OCI-LY7 (cell line): ENCODE data around the gene APOF. TPM values are rescaled to one million over a fixed set of nuclear protein-coding genes. Genes with fewer than 3 reads are reported as not detected.
"Not testable (repeated sequence)": the region's sequence is repeated elsewhere in the genome, so short reads cannot be mapped to it uniquely, and the experiment has no call there.

ENCODE experiments used
- BruUV-seq: library from RNA; stranded (reverse); fragments of 400-500 nt; replicated peaks from 2 replicates; lab custom pipeline; 2021; lab: Mats Ljungman, UMichigan
- CTCF ChIA-PET: fragments of 300-600 bp; sonication (Branson Sonifier 250); formaldehyde crosslinking; loops from one replicate; lab custom pipeline; 2022; ENCODE audit warnings: antibody characterized with exemption; ENCODE audit not compliant: unreplicated experiment; lab: Charles Lee
- POLR2A ChIA-PET: fragments of 300-600 bp; sonication (Branson Sonifier 250); formaldehyde crosslinking; loops from one replicate; lab custom pipeline; 2022; ENCODE audit warnings: antibody characterized with exemption; lab: Charles Lee
- DNase-seq: peaks from one replicate; pipeline ENCODE4 v3.0.0-alpha.2; 2015; ENCODE audit warnings: low spot score
- H2AFZ ChIP-seq: fragments of 200-600 bp; sonication (generic), shearing (Covaris generic); 2 replicates; pipeline ENCODE4 v1.6.1; 2014; ENCODE audit warnings: mild to moderate bottlenecking, antibody characterized with exemption, low read length, moderate library complexity
- H3K27ac ChIP-seq: fragments of 200-600 bp; sonication (generic); 2 replicates; pipeline ENCODE4 v1.5.1; 2014; ENCODE audit warnings: mixed run types, low read depth, mild to moderate bottlenecking, moderate library complexity, low read length, inconsistent platforms; ENCODE audit not compliant: poor library complexity, severe bottlenecking
- H3K36me3 ChIP-seq: fragments of 200-600 bp; sonication (generic); 2 replicates; pipeline ENCODE4 v1.6.1; 2014; ENCODE audit warnings: mild to moderate bottlenecking, antibody characterized with exemption, low read length, moderate library complexity, mixed read lengths; ENCODE audit not compliant: insufficient read depth
- H3K4me1 ChIP-seq: fragments of 200-600 bp; sonication (generic); 2 replicates; pipeline ENCODE4 v1.5.1; 2014; ENCODE audit warnings: mild to moderate bottlenecking, low read length; ENCODE audit not compliant: insufficient read depth, poor library complexity, severe bottlenecking
- H3K4me2 ChIP-seq: fragments of 200-600 bp; sonication (generic); 2 replicates; pipeline ENCODE4 v1.6.1; 2014; ENCODE audit warnings: mild to moderate bottlenecking, low read length
- H3K4me3 ChIP-seq: fragments of 200-600 bp; sonication (generic); 2 replicates; pipeline ENCODE4 v1.5.1; 2014; ENCODE audit warnings: mild to moderate bottlenecking, low read depth, low read length; ENCODE audit not compliant: poor library complexity, severe bottlenecking
- H3K79me2 ChIP-seq: fragments of 200-600 bp; sonication (generic); 2 replicates; pipeline ENCODE4 v1.6.1; 2016; ENCODE audit warnings: low read depth, mild to moderate bottlenecking, low read length, moderate library complexity, mixed read lengths; ENCODE audit not compliant: insufficient read depth
- H3K9me2 ChIP-seq: fragments of 200-600 bp; sonication (generic); 2 replicates; pipeline ENCODE4 v1.6.1; 2016; ENCODE audit warnings: mild to moderate bottlenecking, low read length, mixed read lengths; ENCODE audit not compliant: insufficient read depth
- H3K9me3 ChIP-seq: fragments of 200-600 bp; sonication (generic); 2 replicates; pipeline ENCODE4 v1.6.1; 2014; ENCODE audit warnings: mild to moderate bottlenecking, mixed run types, low read length, mixed read lengths
- H4K20me1 ChIP-seq: fragments of 200-600 bp; sonication (generic); 2 replicates; pipeline ENCODE4 v1.6.1; 2014; ENCODE audit warnings: mild to moderate bottlenecking, antibody characterized with exemption, low read length, moderate library complexity, mixed read lengths; ENCODE audit not compliant: insufficient read depth
- EZH2phosphoT487 ChIP-seq: fragments of 200-600 bp; sonication (generic); IDR thresholded peaks from 2 replicates; pipeline ENCODE4 v1.6.1; 2018; ENCODE audit warnings: low read depth, borderline replicate concordance, mild to moderate bottlenecking, mixed run types, antibody characterized with exemption, low read length, moderate library complexity, mixed read lengths
- intact Hi-C: fragments of 100-400 bp; cut with micrococcal nuclease; formaldehyde crosslinking; loops from one replicate; pipeline ENCODE4 v1.10.0; 2022; ENCODE audit not compliant: unreplicated experiment
- total RNA-seq, 2 experiments: library from RNA; depleted of rRNA in 1 of 2; stranded (reverse); fragments of >200 nt in 1 of 2; shearing (Covaris generic) in 1 of 2; gene quantifications; 2 replicates each; pipeline ENCODE4 v1.2.3, GENCODE V29; 2014 to 2022
- TF ChIP-seq, protein P1 (sequence below): fragments of 200-600 bp; sonication (generic); conservative IDR thresholded peaks from 2 replicates; pipeline ENCODE4 v1.5.1; 2014; ENCODE audit warnings: mild to moderate bottlenecking, antibody characterized with exemption, low read length, moderate library complexity, mixed read lengths

The APOF gene
- total RNA-seq, 2 experiments from 2014 or later, result 0.16 to 0.38 TPM

DNA sequence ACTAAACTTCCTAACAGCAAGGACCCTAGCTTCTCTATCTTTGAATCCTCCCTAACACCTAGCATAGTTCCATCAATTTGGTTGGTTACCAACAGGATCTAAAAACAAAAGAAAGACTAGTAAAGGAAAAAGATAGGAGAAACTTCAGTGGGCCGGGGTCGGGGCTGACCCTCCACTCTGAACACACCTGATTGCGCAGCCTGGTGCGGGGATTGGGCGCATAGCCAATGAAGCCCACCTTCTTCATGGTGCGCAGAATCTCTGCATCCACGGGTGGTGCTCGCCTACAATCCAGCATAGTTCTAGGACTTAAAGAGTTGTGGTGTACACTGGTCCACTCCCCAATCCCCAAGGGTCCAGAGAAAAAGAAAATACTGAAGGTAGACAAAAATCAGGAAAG lies 36.5 kb downstream of the APOF start:
- CTCF ChIA-PET, result no interaction called here
- Histone ChIP-seq H3K27ac (no peak overlapping the region), H3K4me2 (no peak overlapping the region), H3K79me2 (no peaks in the 10 kb centered on the region), H3K4me3 (no peak overlapping the region), H3K36me3 (peaks cover 50% of the 10 kb centered on the region; the same call in 1 of the 2 replicates), H3K9me2 (no peaks in the 10 kb centered on the region), H3K9me3 (no peaks in the 10 kb centered on the region), H3K4me1 (no peaks in the 10 kb centered on the region), H2AFZ (no peak overlapping the region), H4K20me1 (no peaks in the 10 kb centered on the region)
- DNase-seq, result no peak
- intact Hi-C loops, result no loop called here
- TF ChIP-seq EZH2phosphoT487, result no peak
- TF ChIP-seq, protein P1, sequence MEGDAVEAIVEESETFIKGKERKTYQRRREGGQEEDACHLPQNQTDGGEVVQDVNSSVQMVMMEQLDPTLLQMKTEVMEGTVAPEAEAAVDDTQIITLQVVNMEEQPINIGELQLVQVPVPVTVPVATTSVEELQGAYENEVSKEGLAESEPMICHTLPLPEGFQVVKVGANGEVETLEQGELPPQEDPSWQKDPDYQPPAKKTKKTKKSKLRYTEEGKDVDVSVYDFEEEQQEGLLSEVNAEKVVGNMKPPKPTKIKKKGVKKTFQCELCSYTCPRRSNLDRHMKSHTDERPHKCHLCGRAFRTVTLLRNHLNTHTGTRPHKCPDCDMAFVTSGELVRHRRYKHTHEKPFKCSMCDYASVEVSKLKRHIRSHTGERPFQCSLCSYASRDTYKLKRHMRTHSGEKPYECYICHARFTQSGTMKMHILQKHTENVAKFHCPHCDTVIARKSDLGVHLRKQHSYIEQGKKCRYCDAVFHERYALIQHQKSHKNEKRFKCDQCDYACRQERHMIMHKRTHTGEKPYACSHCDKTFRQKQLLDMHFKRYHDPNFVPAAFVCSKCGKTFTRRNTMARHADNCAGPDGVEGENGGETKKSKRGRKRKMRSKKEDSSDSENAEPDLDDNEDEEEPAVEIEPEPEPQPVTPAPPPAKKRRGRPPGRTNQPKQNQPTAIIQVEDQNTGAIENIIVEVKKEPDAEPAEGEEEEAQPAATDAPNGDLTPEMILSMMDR, result no peak
- POLR2A ChIA-PET, result interaction anchor here (0.6 to 1.6 kb wide), 3 partner anchors 10 to 131 kb away, joined by 3 to 7 read pairs (median 5); partner anchors contain the start of gene CNPY2
- BruUV-seq, result no TSS peak

DNA sequence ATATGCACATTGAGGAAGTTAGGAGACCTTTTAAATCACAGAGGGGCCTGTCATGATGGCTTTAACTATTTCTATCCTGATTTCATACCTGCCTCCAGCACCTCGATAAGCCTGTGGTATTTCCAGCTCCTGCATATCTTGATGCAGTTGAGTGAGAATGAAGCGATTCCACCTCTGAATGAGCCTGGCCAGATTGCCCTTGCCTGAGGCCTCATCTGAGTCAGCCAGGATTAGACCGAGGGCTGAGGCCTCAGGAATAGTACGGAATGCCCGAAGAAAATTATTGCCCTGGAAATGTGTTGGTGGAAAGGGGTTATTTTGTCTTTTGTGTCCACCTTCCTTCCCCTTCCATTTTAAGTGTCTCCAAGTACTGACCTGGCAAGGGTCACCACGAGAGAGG lies 38.5 kb downstream of the APOF start:
- Histone ChIP-seq H3K27ac (no peak overlapping the region), H3K9me2 (no peaks in the 10 kb centered on the region), H3K4me1 (no peaks in the 10 kb centered on the region), H3K4me3 (no peak overlapping the region), H3K9me3 (no peaks in the 10 kb centered on the region), H2AFZ (no peak overlapping the region), H4K20me1 (no peaks in the 10 kb centered on the region), H3K4me2 (no peak overlapping the region), H3K36me3 (peaks cover 59% of the 10 kb centered on the region), H3K79me2 (no peaks in the 10 kb centered on the region)
- TF ChIP-seq, protein P1, result no peak
- no peak for TF ChIP-seq EZH2phosphoT487
- BruUV-seq, result no TSS peak
- ChIA-PET CTCF (no interaction called here), POLR2A (no interaction called here)
- no peak for DNase-seq
- intact Hi-C loops, result no loop called here

DNA sequence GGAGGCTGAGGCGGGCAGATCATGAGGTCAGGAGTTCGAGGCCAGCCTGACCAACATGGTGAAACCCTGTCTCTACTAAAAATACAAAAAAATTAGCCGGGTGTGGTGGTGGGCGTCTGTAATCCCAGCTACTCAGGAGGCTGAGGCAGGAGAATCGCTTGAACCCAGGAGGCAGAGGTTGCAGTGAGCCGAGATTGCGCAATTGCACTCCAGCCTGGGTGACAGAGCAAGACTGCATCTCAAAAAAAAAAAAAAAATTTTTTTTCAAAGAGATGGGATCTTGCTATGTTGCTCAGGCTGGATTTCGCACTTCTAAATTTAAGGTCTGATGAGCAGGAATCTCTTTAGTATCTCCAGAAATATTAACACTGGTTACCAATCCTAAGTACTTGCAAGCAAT lies 41.0 kb downstream of the APOF start:
- H3K9me3 ChIP-seq, H2AFZ ChIP-seq, H3K27ac ChIP-seq, BruUV-seq, H3K9me2 ChIP-seq, H3K79me2 ChIP-seq, H3K4me1 ChIP-seq, CTCF ChIA-PET, H3K4me2 ChIP-seq, H3K4me3 ChIP-seq, intact Hi-C loops, DNase-seq, H4K20me1 ChIP-seq: not testable (repeated sequence)
- POLR2A ChIA-PET, result interaction anchor here (0.6 to 0.7 kb wide), 3 partner anchors 39 to 163 kb away, joined by 3 to 4 read pairs (median 3); partner anchors contain the start of gene STAT2
- peaks cover 59% of the 10 kb centered on the region for H3K36me3 ChIP-seq
